IMR-90 (cell line): ENCODE measurements around the gene OR7A5. TPM values are rescaled to one million over a fixed set of nuclear protein-coding genes. Genes with fewer than 3 reads are reported as not detected.

Experiments
- ATAC-seq: fragments of 200-7000 bp; cut with Tn5 transposase; 2 replicates; pipeline ENCODE4 v1.9.1; 2020; ENCODE audit warnings: low read depth, mild to moderate bottlenecking, moderate library complexity
- BruUV-seq: library from RNA; stranded (reverse); fragments of 400-500 nt; replicated peaks from 2 replicates; lab custom pipeline; 2021; lab: Mats Ljungman, UMichigan
- CTCF ChIA-PET: fragments of 300-600 bp; formaldehyde crosslinking; extraction: SDS; loops from one replicate; lab custom pipeline; 2021; ENCODE audit warnings: antibody characterized with exemption; lab: Yijun Ruan, JAX
- POLR2A ChIA-PET: fragments of 300-600 bp; sonication (Branson Sonifier 250); formaldehyde crosslinking; loops from one replicate; lab custom pipeline; 2022; ENCODE audit warnings: antibody characterized with exemption; ENCODE audit not compliant: unreplicated experiment; lab: Charles Lee
- DNase-seq: peaks from one replicate; pipeline ENCODE4 v3.0.0; 2013
- H2AFZ ChIP-seq: replicated peaks from 2 replicates; pipeline ENCODE3; 2013; ENCODE audit warnings: low read length, mild to moderate bottlenecking; ENCODE audit not compliant: poor library complexity
- H2AK5ac ChIP-seq: 2 replicates; pipeline ENCODE4 v1.6.1; 2013; ENCODE audit warnings: low read depth, low read length, inconsistent platforms
- H2AK9ac ChIP-seq: replicated peaks from 2 replicates; pipeline ENCODE3; 2013; ENCODE audit warnings: mild to moderate bottlenecking, low read depth, low read length, moderate library complexity; ENCODE audit not compliant: poor library complexity
- H2BK120ac ChIP-seq: 2 replicates; pipeline ENCODE4 v1.6.1; 2013; ENCODE audit warnings: low read depth, low read length, inconsistent platforms
- H2BK15ac ChIP-seq: 3 replicates; pipeline ENCODE4 v1.6.1; 2013; ENCODE audit warnings: low read depth, low read length, inconsistent platforms
- H2BK20ac ChIP-seq: 2 replicates; pipeline ENCODE4 v1.6.1; 2013; ENCODE audit warnings: low read depth, mild to moderate bottlenecking, inconsistent platforms, low read length, moderate library complexity
- H2BK5ac ChIP-seq: 2 replicates; pipeline ENCODE4 v1.6.1; 2013; ENCODE audit warnings: mild to moderate bottlenecking, low read depth, low read length, inconsistent platforms; ENCODE audit not compliant: poor library complexity, severe bottlenecking
- H3K14ac ChIP-seq: replicated peaks from 2 replicates; pipeline ENCODE4 v1.6.1; 2013; ENCODE audit warnings: low read depth, low read length, inconsistent platforms
- H3K18ac ChIP-seq: 2 replicates; pipeline ENCODE4 v1.6.1; 2013; ENCODE audit warnings: low read depth, low read length, control low read depth
- H3K23ac ChIP-seq: 2 replicates; pipeline ENCODE4 v1.6.1; 2013; ENCODE audit warnings: low read depth, low read length, inconsistent platforms
- H3K27ac ChIP-seq: 2 replicates; pipeline ENCODE4 v1.5.1; 2013; ENCODE audit warnings: mild to moderate bottlenecking, control low read depth, low read length; ENCODE audit not compliant: insufficient read depth
- H3K27me3 ChIP-seq: 2 replicates; pipeline ENCODE4 v1.6.1; 2013; ENCODE audit warnings: low read length; ENCODE audit not compliant: control insufficient read depth, insufficient read depth
- H3K36me3 ChIP-seq: 2 replicates; pipeline ENCODE4 v1.6.1; 2013; ENCODE audit warnings: low read length, mixed read lengths; ENCODE audit not compliant: control insufficient read depth, insufficient read depth
- H3K4ac ChIP-seq: 2 replicates; pipeline ENCODE4 v1.6.1; 2013; ENCODE audit warnings: low read depth, low read length, inconsistent platforms
- H3K4me1 ChIP-seq: 2 replicates; pipeline ENCODE4 v1.6.1; 2013; ENCODE audit warnings: low read length, mixed read lengths; ENCODE audit not compliant: control insufficient read depth, insufficient read depth
- H3K4me2 ChIP-seq: 2 replicates; pipeline ENCODE4 v1.6.1; 2013; ENCODE audit warnings: low read depth, mild to moderate bottlenecking, control low read depth, low read length, moderate library complexity
- H3K4me3 ChIP-seq: 2 replicates; pipeline ENCODE4 v1.5.1; 2013; ENCODE audit warnings: low read depth, mild to moderate bottlenecking, control low read depth, low read length, moderate library complexity; ENCODE audit not compliant: insufficient read depth
- H3K56ac ChIP-seq: 2 replicates; pipeline ENCODE4 v1.6.1; 2013; ENCODE audit warnings: low read length, inconsistent platforms; ENCODE audit not compliant: insufficient read depth; ENCODE audit errors: extremely low read depth
- H3K79me1 ChIP-seq, 2 experiments: 2 replicates each; pipeline ENCODE4 v1.6.1; 2013; ENCODE audit warnings: low read length in 2 of 2, inconsistent platforms in 1 of 2, low read depth in 1 of 2
- H3K9ac ChIP-seq: 2 replicates; pipeline ENCODE4 v1.6.1; 2013; ENCODE audit warnings: low read depth, low read length, control low read depth
- H3K9me1 ChIP-seq: 2 replicates; pipeline ENCODE4 v1.6.1; 2013; ENCODE audit warnings: low read length, inconsistent platforms; ENCODE audit not compliant: insufficient read depth
- H3K9me3 ChIP-seq: 2 replicates; pipeline ENCODE4 v1.6.1; 2013; ENCODE audit warnings: low read length; ENCODE audit not compliant: control insufficient read depth, insufficient read depth
- H4K20me1 ChIP-seq: 2 replicates; pipeline ENCODE4 v1.6.1; 2013; ENCODE audit warnings: low read length, inconsistent platforms; ENCODE audit not compliant: insufficient read depth
- H4K5ac ChIP-seq: 2 replicates; pipeline ENCODE4 v1.6.1; 2013; ENCODE audit warnings: mild to moderate bottlenecking, low read depth, low read length, control low read depth
- H4K8ac ChIP-seq, 2 experiments: 2 replicates each; pipeline ENCODE4 v1.6.1; 2013; ENCODE audit warnings: low read depth in 2 of 2, low read length in 2 of 2, control low read depth in 1 of 2, inconsistent platforms in 1 of 2
- H4K91ac ChIP-seq: 2 replicates; pipeline ENCODE4 v1.6.1; 2013; ENCODE audit warnings: low read depth, low read length, inconsistent platforms; ENCODE audit not compliant: insufficient read depth
- BHLHE40 ChIP-seq: fragments of 150-350 bp; IDR thresholded peaks from 2 replicates; pipeline ENCODE4 v1.6.1; 2016; ENCODE audit warnings: mild to moderate bottlenecking, low read depth, low read length
- CEBPB ChIP-seq: IDR thresholded peaks from 2 replicates; pipeline ENCODE4 v1.6.1; 2012; ENCODE audit warnings: low read depth, low read length, improper control_type of control experiment
- CHD1 ChIP-seq: IDR thresholded peaks from 2 replicates; pipeline ENCODE4 v1.6.1; 2012; ENCODE audit warnings: low read depth, low read length, improper control_type of control experiment
- ELK1 ChIP-seq: fragments of 150-350 bp; IDR thresholded peaks from 2 replicates; pipeline ENCODE4 v1.6.1; 2016; ENCODE audit warnings: low read depth, mild to moderate bottlenecking, low read length, moderate library complexity, borderline replicate concordance
- FOS ChIP-seq: fragments of 150-350 bp; IDR thresholded peaks from 2 replicates; pipeline ENCODE4 v1.6.1; 2016; ENCODE audit warnings: low read depth, low read length
- MAFK ChIP-seq: IDR thresholded peaks from 2 replicates; pipeline ENCODE4 v1.6.1; 2012; ENCODE audit warnings: low read depth, low read length, improper control_type of control experiment
- MAZ ChIP-seq: IDR thresholded peaks from 2 replicates; pipeline ENCODE4 v1.6.1; 2012; ENCODE audit warnings: low read depth, mild to moderate bottlenecking, low read length, improper control_type of control experiment, moderate library complexity, borderline replicate concordance
- MXI1 ChIP-seq: IDR thresholded peaks from 2 replicates; pipeline ENCODE4 v1.6.1; 2012; ENCODE audit warnings: low read depth, mild to moderate bottlenecking, low read length, moderate library complexity, borderline replicate concordance
- NFE2L2 ChIP-seq: fragments of 150-350 bp; IDR thresholded peaks from 2 replicates; pipeline ENCODE4 v1.6.1; 2016; ENCODE audit warnings: low read depth, mild to moderate bottlenecking, low read length
- POLR2A ChIP-seq: IDR thresholded peaks from 2 replicates; pipeline ENCODE4 v1.6.1; 2012; ENCODE audit warnings: mild to moderate bottlenecking, low read depth, low read length
- RAD21 ChIP-seq: IDR thresholded peaks from 2 replicates; pipeline ENCODE4 v1.6.1; 2012; ENCODE audit warnings: low read length, improper control_type of control experiment
- RCOR1 ChIP-seq: IDR thresholded peaks from 2 replicates; pipeline ENCODE4 v1.6.1; 2012; ENCODE audit warnings: mild to moderate bottlenecking, low read length, improper control_type of control experiment; ENCODE audit not compliant: insufficient replicate concordance
- RFX5 ChIP-seq: IDR thresholded peaks from 2 replicates; pipeline ENCODE4 v1.8.0; 2012; ENCODE audit warnings: low read depth, mild to moderate bottlenecking, low read length, moderate library complexity
- SMC3 ChIP-seq: fragments of 150-350 bp; IDR thresholded peaks from 2 replicates; pipeline ENCODE4 v1.6.1; 2016; ENCODE audit warnings: low read depth, mild to moderate bottlenecking, antibody characterized with exemption, low read length, moderate library complexity
- WGBS, 2 experiments: methylation state at CpG; one replicate each; pipeline versions ENCODE4 v1.1.5 to v1.1.7; 2013; ENCODE audit warnings: missing lambda C conversion rate in 2 of 2; ENCODE audit not compliant: insufficient read length in 1 of 2; ENCODE audit errors: extremely low coverage in 2 of 2; 5-methylcytosine and 5-hydroxymethylcytosine counted together
- dilution Hi-C: fragments of 300-500 bp; cut with HindIII; formaldehyde crosslinking; loops from one replicate; pipeline ENCODE4 v1.14.3; 2018; ENCODE audit warnings: low sequenced_read_pairs; ENCODE audit not compliant: unreplicated experiment
- in situ Hi-C: fragments of 300-500 bp; cut with MboI; formaldehyde crosslinking; loops from 3 replicates; pipeline ENCODE4 v1.14.3; 2019; ENCODE audit warnings: low sequenced_read_pairs, inconsistent platforms, mixed read lengths
- intact Hi-C: fragments of 100-400 bp; cut with micrococcal nuclease; formaldehyde crosslinking; loops from 2 replicates; pipeline ENCODE4 v1.10.0; 2022
- polyA plus RNA-seq, 3 experiments: library from polyadenylated mRNA; depleted of rRNA; stranded (reverse); fragments of >200 nt; gene quantifications; 2 replicates each; pipeline ENCODE4 v1.2.3, GENCODE V29; 2012; ENCODE audit warnings: low replicate concordance in 1 of 3
- total RNA-seq: library from RNA; depleted of rRNA; stranded (reverse); fragments of >200 nt; gene quantifications from 2 replicates; pipeline ENCODE4 v1.2.3, GENCODE V29; 2012
- TF ChIP-seq, protein P1 (sequence below): conservative IDR thresholded peaks from 2 replicates; pipeline ENCODE4 v1.5.1; 2012; ENCODE audit warnings: mild to moderate bottlenecking, low read depth, low read length, improper control_type of control experiment
- TF ChIP-seq, protein P2 (sequence below): fragments of 150-350 bp; IDR thresholded peaks from 2 replicates; pipeline ENCODE4 v1.6.1; 2017; ENCODE audit warnings: mild to moderate bottlenecking, antibody characterized with exemption, low read length, low read depth

The OR7A5 gene
- total and polyA plus RNA-seq, 2 of the 4 experiments (the other 2 are of a cell fraction): not detected

- H3K9me1 ChIP-seq: no peaks in the 10 kb centered on the region
- H4K20me1 ChIP-seq: no peaks in the 10 kb centered on the region
- no peak overlapping the region for H3K27ac ChIP-seq
- H3K23ac ChIP-seq: no peak overlapping the region
- H3K79me1 ChIP-seq: no peaks in the 10 kb centered on the region
- H2AK5ac ChIP-seq: no peak overlapping the region
- ATAC-seq (no peak), DNase-seq (no peak)
- H3K4me3 ChIP-seq: no peak overlapping the region
- H3K9ac ChIP-seq: no peak overlapping the region
- ChIA-PET POLR2A (no interaction called here), CTCF (no interaction called here)
- no peak overlapping the region for H4K8ac ChIP-seq
- dilution Hi-C loops: no loop called here
- H3K4ac ChIP-seq: no peak overlapping the region
- no CpG with 5 or more reads among the region's 2 CpGs for WGBS, 2 experiments
- H4K5ac ChIP-seq: no peak overlapping the region
- peaks cover 3% of the 10 kb centered on the region; the same call in 1 of the 2 replicates for H3K9me3 ChIP-seq
- H2BK20ac ChIP-seq: no peak overlapping the region
- no peak overlapping the region for H3K4me2 ChIP-seq
- in situ Hi-C loops: no loop called here
- H3K14ac ChIP-seq: no peak overlapping the region
- H3K4me1 ChIP-seq: no peaks in the 10 kb centered on the region
- TF ChIP-seq NFE2L2: no peak
- TF ChIP-seq MAZ: no peak
- no peak for TF ChIP-seq RAD21
- TF ChIP-seq MAFK: no peak
- no peak for TF ChIP-seq RCOR1
- TF ChIP-seq ELK1: no peak
- TF ChIP-seq BHLHE40: no peak
- TF ChIP-seq, protein P1, sequence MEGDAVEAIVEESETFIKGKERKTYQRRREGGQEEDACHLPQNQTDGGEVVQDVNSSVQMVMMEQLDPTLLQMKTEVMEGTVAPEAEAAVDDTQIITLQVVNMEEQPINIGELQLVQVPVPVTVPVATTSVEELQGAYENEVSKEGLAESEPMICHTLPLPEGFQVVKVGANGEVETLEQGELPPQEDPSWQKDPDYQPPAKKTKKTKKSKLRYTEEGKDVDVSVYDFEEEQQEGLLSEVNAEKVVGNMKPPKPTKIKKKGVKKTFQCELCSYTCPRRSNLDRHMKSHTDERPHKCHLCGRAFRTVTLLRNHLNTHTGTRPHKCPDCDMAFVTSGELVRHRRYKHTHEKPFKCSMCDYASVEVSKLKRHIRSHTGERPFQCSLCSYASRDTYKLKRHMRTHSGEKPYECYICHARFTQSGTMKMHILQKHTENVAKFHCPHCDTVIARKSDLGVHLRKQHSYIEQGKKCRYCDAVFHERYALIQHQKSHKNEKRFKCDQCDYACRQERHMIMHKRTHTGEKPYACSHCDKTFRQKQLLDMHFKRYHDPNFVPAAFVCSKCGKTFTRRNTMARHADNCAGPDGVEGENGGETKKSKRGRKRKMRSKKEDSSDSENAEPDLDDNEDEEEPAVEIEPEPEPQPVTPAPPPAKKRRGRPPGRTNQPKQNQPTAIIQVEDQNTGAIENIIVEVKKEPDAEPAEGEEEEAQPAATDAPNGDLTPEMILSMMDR: no peak
- TF ChIP-seq SMC3: no peak
- TF ChIP-seq, protein P2, sequence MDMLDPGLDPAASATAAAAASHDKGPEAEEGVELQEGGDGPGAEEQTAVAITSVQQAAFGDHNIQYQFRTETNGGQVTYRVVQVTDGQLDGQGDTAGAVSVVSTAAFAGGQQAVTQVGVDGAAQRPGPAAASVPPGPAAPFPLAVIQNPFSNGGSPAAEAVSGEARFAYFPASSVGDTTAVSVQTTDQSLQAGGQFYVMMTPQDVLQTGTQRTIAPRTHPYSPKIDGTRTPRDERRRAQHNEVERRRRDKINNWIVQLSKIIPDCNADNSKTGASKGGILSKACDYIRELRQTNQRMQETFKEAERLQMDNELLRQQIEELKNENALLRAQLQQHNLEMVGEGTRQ: no peak
- TF ChIP-seq POLR2A: no peak
- TF ChIP-seq FOS: no peak
- TF ChIP-seq CHD1: no peak
- no peak for TF ChIP-seq MXI1
- TF ChIP-seq RFX5: no peak
- TF ChIP-seq CEBPB: no peak
- no peaks in the 10 kb centered on the region for H3K27me3 ChIP-seq
- no peak overlapping the region for H3K18ac ChIP-seq
- no peak overlapping the region for H2BK15ac ChIP-seq
- BruUV-seq: no TSS peak
- intact Hi-C loops: no loop called here
- no peak overlapping the region for H2BK120ac ChIP-seq
- no peak overlapping the region for H3K56ac ChIP-seq
- H4K91ac ChIP-seq: no peak overlapping the region
- no peaks in the 10 kb centered on the region for H3K36me3 ChIP-seq
- H2BK5ac ChIP-seq: no peak overlapping the region
- no peak overlapping the region for H2AK9ac ChIP-seq
- H2AFZ ChIP-seq: no peak overlapping the region
Measured at GRCh38 chr19:14843169-14843568, 8.2 kb upstream of the OR7A5 start.
